Choroid plexus epithelial cell (primary cell): Measurements from ENCODE around the gene USP13.

Source experiments
- DNase-seq: peaks from one replicate; pipeline ENCODE4 v3.0.0-alpha.2; 2010; ENCODE audit warnings: low read depth
- H3K4me3 ChIP-seq: 2 replicates; pipeline ENCODE4 v1.5.1; 2011; ENCODE audit warnings: low read depth, mild to moderate bottlenecking, control low read depth, low read length, moderate library complexity
- CTCF ChIP-seq: conservative IDR thresholded peaks from 2 replicates; pipeline ENCODE4 v1.5.1; 2011; ENCODE audit warnings: low read depth, mild to moderate bottlenecking, control low read depth, inconsistent platforms, low read length, moderate library complexity

Gene USP13

GRCh38 chr3:179668429-179668828, 15.6 kb downstream of the USP13 start:
- no peak overlapping the region for H3K4me3 ChIP-seq
- DNase-seq: no peak
- TF ChIP-seq CTCF: no peak

GRCh38 chr3:179670311-179670710, 17.5 kb downstream of the USP13 start:
- no peak overlapping the region for H3K4me3 ChIP-seq
- TF ChIP-seq CTCF: no peak
- DNase-seq: no peak

- no peak overlapping the region for H3K4me3 ChIP-seq
- TF ChIP-seq CTCF: no peak
- DNase-seq: no peak
Measured at GRCh38 chr3:179671309-179671708, 18.5 kb downstream of the USP13 start.

GRCh38 chr3:179671747-179672242, 19.0 kb downstream of the USP13 start:
- peak; percentile 97 for DNase-seq
- no peak overlapping the region for H3K4me3 ChIP-seq
- peak; percentile 22 for TF ChIP-seq CTCF

GRCh38 chr3:179672918-179673317, 20.1 kb downstream of the USP13 start:
- no peak overlapping the region for H3K4me3 ChIP-seq
- TF ChIP-seq CTCF: no peak
- DNase-seq: no peak

- TF ChIP-seq CTCF: no peak
- no peak overlapping the region for H3K4me3 ChIP-seq
- no peak for DNase-seq
Measured at GRCh38 chr3:179673523-179673922, 20.7 kb downstream of the USP13 start.

GRCh38 chr3:179676081-179676480, 23.2 kb downstream of the USP13 start:
- TF ChIP-seq CTCF: no peak
- DNase-seq: no peak
- no peak overlapping the region for H3K4me3 ChIP-seq
